HCT116 (cell line): ENCODE results near the gene GPX4. TPM values are rescaled to one million over a fixed set of nuclear protein-coding genes. Genes with fewer than 3 reads are reported as not detected.

Experiments used
- ATAC-seq: fragments of 200-7000 bp; cut with Tn5 transposase; 2 replicates; pipeline ENCODE4 v1.9.1; 2020; ENCODE audit warnings: mild to moderate bottlenecking, moderate library complexity
- BruUV-seq: library from RNA; stranded (reverse); fragments of 400-500 nt; replicated peaks from 2 replicates; lab custom pipeline; 2021; lab: Mats Ljungman, UMichigan
- CTCF ChIA-PET: fragments of 300-600 bp; sonication (Branson Sonifier 250); formaldehyde crosslinking; loops from one replicate; lab custom pipeline; 2021; ENCODE audit warnings: antibody characterized with exemption; lab: Charles Lee
- POLR2A ChIA-PET: fragments of 300-600, 350-600 bp; sonication (Branson Sonifier 250); formaldehyde crosslinking; loops from one replicate; lab custom pipeline; 2021; ENCODE audit warnings: antibody characterized with exemption; lab: Charles Lee
- RAD21 ChIA-PET, 2 experiments: fragments of 300-600 bp; sonication (Branson Sonifier 250); formaldehyde crosslinking; loops; one replicate each; lab custom pipeline; 2023; ENCODE audit warnings: low total read pairs in 2 of 2; ENCODE audit not compliant: uncharacterized antibody in 2 of 2, unreplicated experiment in 2 of 2, low non-redundant PET in 1 of 2; lab: Charles Lee
- DNase-seq: peaks from one replicate; pipeline ENCODE4 v3.0.0-alpha.2; 2010; ENCODE audit warnings: low read depth, low spot score
- H2AFZ ChIP-seq: fragments of 200-600 bp; shearing (Covaris generic), sonication (generic); 2 replicates; pipeline ENCODE4 v1.6.1; 2017; ENCODE audit warnings: low read depth, mixed run types, mixed read lengths, antibody characterized with exemption, low read length; ENCODE audit not compliant: poor library complexity, severe bottlenecking
- H3K27ac ChIP-seq: 2 replicates; pipeline ENCODE4 v1.5.1; 2012; ENCODE audit warnings: low read depth, low read length
- H3K27me3 ChIP-seq: fragments of 200-600 bp; sonication (generic); 2 replicates; pipeline ENCODE4 v1.6.1; 2016; ENCODE audit warnings: mixed run types, low read length, mixed read lengths; ENCODE audit not compliant: insufficient read depth
- H3K36me3 ChIP-seq, 2 experiments: fragments of 200-500 bp in 1 of 2; fragments of 200-600 bp in 1 of 2; sonication (Bioruptor generic) in 1 of 2; sonication (generic) in 1 of 2; 2 replicates each; pipeline versions ENCODE4 v1.5.1 to v1.6.1; 2014 to 2016; ENCODE audit warnings: low read length in 2 of 2, inconsistent platforms in 1 of 2, mixed read lengths in 1 of 2, mixed run types in 1 of 2; ENCODE audit not compliant: insufficient read depth in 2 of 2, control insufficient read depth in 1 of 2
- H3K4me1 ChIP-seq, 2 experiments: fragments of 200-600 bp in 1 of 2; sonication (generic) in 1 of 2; 2 replicates each; pipeline versions ENCODE4 v1.5.1 to v1.6.1; 2012 to 2017; ENCODE audit warnings: low read length in 2 of 2, inconsistent platforms in 1 of 2, mild to moderate bottlenecking in 1 of 2, mixed read lengths in 1 of 2, mixed run types in 1 of 2, moderate library complexity in 1 of 2; ENCODE audit not compliant: insufficient read depth in 2 of 2, control insufficient read depth in 1 of 2
- H3K4me2 ChIP-seq: fragments of 200-600 bp; sonication (generic); 2 replicates; pipeline ENCODE4 v1.6.1; 2017; ENCODE audit warnings: mixed run types, low read length, mixed read lengths
- H3K4me3 ChIP-seq, 2 experiments: fragments of 200-600 bp in 1 of 2; sonication (generic) in 1 of 2; replicated peaks in 1 of 2; 2 replicates each; pipeline ENCODE4 v1.5.1; 2011 to 2016; ENCODE audit warnings: low read length in 2 of 2, control low read depth in 1 of 2, low read depth in 1 of 2, mild to moderate bottlenecking in 1 of 2, mixed read lengths in 1 of 2, mixed run types in 1 of 2
- H3K79me2 ChIP-seq: fragments of 200-600 bp; sonication (generic); 2 replicates; pipeline ENCODE4 v1.6.1; 2017; ENCODE audit warnings: mild to moderate bottlenecking, mixed run types, low read length, moderate library complexity, mixed read lengths; ENCODE audit not compliant: insufficient read depth
- H3K9ac ChIP-seq: fragments of 200-600 bp; sonication (generic); 2 replicates; pipeline ENCODE4 v1.6.1; 2016; ENCODE audit warnings: low read length, mixed read lengths
- H3K9me2 ChIP-seq: fragments of 200-600 bp; sonication (generic), shearing (Covaris generic); 2 replicates; pipeline ENCODE4 v1.6.1; 2017; ENCODE audit warnings: mixed run types, mild to moderate bottlenecking, moderate library complexity; ENCODE audit not compliant: insufficient read depth
- H3K9me3 ChIP-seq, 2 experiments: fragments of 200-500 bp in 1 of 2; fragments of 200-600 bp in 1 of 2; sonication (Bioruptor generic) in 1 of 2; sonication (generic) in 1 of 2; 2 replicates each; pipeline ENCODE4 v1.6.1; 2014 to 2017; ENCODE audit warnings: low read length in 2 of 2, mixed read lengths in 2 of 2, inconsistent platforms in 1 of 2, low read depth in 1 of 2, mild to moderate bottlenecking in 1 of 2, mixed run types in 1 of 2, moderate library complexity in 1 of 2; ENCODE audit not compliant: control insufficient read depth in 1 of 2, insufficient read depth in 1 of 2
- H4K20me1 ChIP-seq: fragments of 200-600 bp; sonication (generic), shearing (Covaris generic); 2 replicates; pipeline ENCODE4 v1.6.1; 2017; ENCODE audit warnings: mixed run types, mild to moderate bottlenecking, moderate library complexity; ENCODE audit not compliant: insufficient read depth
- ATF3 ChIP-seq: IDR thresholded peaks from 2 replicates; pipeline ENCODE4 v1.6.1; 2012
- CEBPB ChIP-seq: IDR thresholded peaks from 2 replicates; pipeline ENCODE4 v1.6.1; 2012; ENCODE audit warnings: low read depth
- EGR1 ChIP-seq: IDR thresholded peaks from 2 replicates; pipeline ENCODE4 v1.6.1; 2012; ENCODE audit warnings: low read depth
- EZH2phosphoT487 ChIP-seq: fragments of 200-600 bp; IDR thresholded peaks from 2 replicates; pipeline ENCODE4 v1.6.1; 2018; ENCODE audit warnings: antibody characterized with exemption, borderline replicate concordance
- FOSL1 ChIP-seq: IDR thresholded peaks from 2 replicates; pipeline ENCODE4 v1.6.1; 2012; ENCODE audit warnings: low read depth
- JUND ChIP-seq: IDR thresholded peaks from 2 replicates; pipeline ENCODE4 v1.6.1; 2012
- MAX ChIP-seq: IDR thresholded peaks from 2 replicates; pipeline ENCODE4 v1.6.1; 2012
- POLR2A ChIP-seq: IDR thresholded peaks from 2 replicates; pipeline ENCODE4 v1.7.0; 2011; ENCODE audit warnings: borderline replicate concordance; ENCODE audit not compliant: insufficient read depth, insufficient read length; ENCODE audit errors: extremely low read depth
- POLR2AphosphoS5 ChIP-seq: IDR thresholded peaks from 2 replicates; pipeline ENCODE4 v1.6.1; 2011; ENCODE audit warnings: mild to moderate bottlenecking, low read depth, low read length, moderate library complexity
- REST ChIP-seq: IDR thresholded peaks from 2 replicates; pipeline ENCODE4 v1.6.1; 2012; ENCODE audit warnings: low read depth
- SIN3A ChIP-seq: IDR thresholded peaks from 2 replicates; pipeline ENCODE4 v1.6.1; 2012; ENCODE audit warnings: low read depth
- SRF ChIP-seq: IDR thresholded peaks from 2 replicates; pipeline ENCODE4 v1.6.1; 2012; ENCODE audit warnings: low read depth
- TCF7L2 ChIP-seq: IDR thresholded peaks from 2 replicates; pipeline ENCODE4 v1.7.0; 2011; ENCODE audit warnings: borderline replicate concordance, inconsistent platforms; ENCODE audit not compliant: insufficient read depth, insufficient read length; ENCODE audit errors: extremely low read depth
- YY1 ChIP-seq: IDR thresholded peaks from 2 replicates; pipeline ENCODE4 v1.6.1; 2011; ENCODE audit warnings: low read length, low read depth, moderate library complexity, mild to moderate bottlenecking; ENCODE audit not compliant: insufficient replicate concordance; ENCODE audit errors: extremely low read depth
- ZBTB33 ChIP-seq: IDR thresholded peaks from 2 replicates; pipeline ENCODE4 v1.6.1; 2011; ENCODE audit warnings: mild to moderate bottlenecking, low read length, moderate library complexity; ENCODE audit not compliant: insufficient replicate concordance; ENCODE audit errors: extremely low read depth
- ZFX ChIP-seq: fragments of 450-650 bp; IDR thresholded peaks from 2 replicates; pipeline ENCODE4 v1.6.1; 2017
- intact Hi-C: fragments of 100-400 bp; cut with micrococcal nuclease; formaldehyde crosslinking; loops from 2 replicates; pipeline ENCODE4 v1.10.0; 2022
- total RNA-seq: library from RNA; stranded (reverse); gene quantifications from one replicate; pipeline ENCODE4 v1.2.1, GENCODE V29; 2021; ENCODE audit not compliant: unreplicated experiment

The GPX4 gene
- total RNA-seq, 1 experiment from 2014 or later: 481 TPM

GRCh38 chr19:1067341-1067957 lies 36.3 kb upstream of the GPX4 start:
- intact Hi-C loops: no loop called here
- peak overlapping the region; percentile 100 for H3K27ac ChIP-seq
- POLR2A ChIA-PET: interaction anchor here (2.0 to 2.3 kb wide), 2 partner anchors 15 to 46 kb away, joined by 6 to 7 read pairs; partner anchors contain the start of gene RNU6-2

More at GRCh38 chr19:1067341-1067957, 36.3 kb upstream of the GPX4 start:
- Histone ChIP-seq H3K4me3 (peak overlapping the region; percentile 64 to 78), H4K20me1 (no peaks in the 10 kb centered on the region), H3K36me3 (0 out of 4 replicates have a peak, but pooled peaks cover 0 to 3% of the 10 kb centered on the region in 2 experiments), H3K9ac (peak overlapping the region; percentile 92), H3K79me2 (peaks cover 26% of the 10 kb centered on the region; the same call in 1 of the 2 replicates), H3K9me3 (no peaks in the 10 kb centered on the region), H3K27me3 (no peaks in the 10 kb centered on the region), H3K4me1 (peaks cover 34 to 68% of the 10 kb centered on the region in 2 experiments), H2AFZ (no peak overlapping the region), H3K4me2 (peak overlapping the region; percentile 94), H3K9me2 (no peaks in the 10 kb centered on the region)
- TF ChIP-seq POLR2AphosphoS5 (no peak), JUND (no peak), FOSL1 (no peak), MAX (no peak), CEBPB (no peak), SRF (no peak), EGR1 (no peak), ATF3 (no peak), EZH2phosphoT487 (no peak), POLR2A (no peak), SIN3A (no peak), YY1 (no peak), REST (no peak), ZFX (no peak), TCF7L2 (no peak), ZBTB33 (no peak)
- BruUV-seq: no TSS peak
- CTCF ChIA-PET: interaction anchor here (1.3 kb wide), 1 partner anchor 24 kb away, joined by 3 read pairs; no protein-coding TSS in a partner anchor
- DNase-seq (no peak), ATAC-seq (no peak)
- RAD21 ChIA-PET: no interaction called here
